RPMI7951 (cell line): ENCODE results near the gene LIN54. TPM values are rescaled to one million over a fixed set of nuclear protein-coding genes. Genes with fewer than 3 reads are reported as not detected.

ENCODE experiments used
- DNase-seq: peaks from one replicate; pipeline ENCODE4 v3.0.0-alpha.2; 2012; ENCODE audit warnings: low read depth
- total RNA-seq: library from RNA; depleted of rRNA; stranded (reverse); fragments of >200 nt; shearing (Covaris generic); gene quantifications from 2 replicates; pipeline ENCODE4 v1.2.3, GENCODE V29; 2014; rRNA removed

The LIN54 gene
- total RNA-seq, 1 experiment from 2014 or later: 25.6 TPM

DNA sequence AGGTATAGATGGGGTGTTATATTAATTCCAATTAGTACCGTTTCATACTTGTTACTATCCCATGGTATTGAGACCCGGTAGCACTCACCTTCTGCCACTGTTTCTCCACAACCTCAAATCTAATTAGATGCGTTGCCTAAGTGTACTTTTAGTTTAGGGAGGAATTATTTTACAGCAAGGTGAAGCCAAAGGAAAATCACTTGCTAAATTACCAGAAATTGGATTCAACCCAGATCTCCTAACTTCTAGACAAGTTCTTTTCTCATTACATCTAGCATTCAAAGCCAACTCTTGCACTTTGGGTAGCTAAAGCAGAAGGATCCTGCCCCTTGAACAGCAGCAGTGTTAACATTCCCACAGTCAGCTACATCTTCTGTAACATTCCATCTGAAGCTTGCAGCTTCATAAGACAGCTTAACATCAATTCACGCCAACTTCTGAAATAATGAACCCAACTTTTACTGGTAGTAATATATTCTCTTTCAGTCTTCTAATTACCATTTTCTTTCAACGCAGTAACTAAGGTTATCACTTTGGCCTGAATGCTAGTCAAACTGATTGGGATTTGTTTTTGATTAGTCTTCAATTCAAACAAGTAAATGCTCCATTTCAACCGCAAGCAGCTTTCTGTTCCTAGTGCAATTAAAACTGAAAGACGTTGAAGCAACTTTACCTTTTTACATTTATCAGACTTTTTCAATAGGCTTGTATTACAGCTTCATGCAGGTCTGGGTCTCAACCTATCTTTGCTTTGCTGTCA, 118.7 kb downstream of the LIN54 start:
- peak; percentile 2 for DNase-seq

DNA sequence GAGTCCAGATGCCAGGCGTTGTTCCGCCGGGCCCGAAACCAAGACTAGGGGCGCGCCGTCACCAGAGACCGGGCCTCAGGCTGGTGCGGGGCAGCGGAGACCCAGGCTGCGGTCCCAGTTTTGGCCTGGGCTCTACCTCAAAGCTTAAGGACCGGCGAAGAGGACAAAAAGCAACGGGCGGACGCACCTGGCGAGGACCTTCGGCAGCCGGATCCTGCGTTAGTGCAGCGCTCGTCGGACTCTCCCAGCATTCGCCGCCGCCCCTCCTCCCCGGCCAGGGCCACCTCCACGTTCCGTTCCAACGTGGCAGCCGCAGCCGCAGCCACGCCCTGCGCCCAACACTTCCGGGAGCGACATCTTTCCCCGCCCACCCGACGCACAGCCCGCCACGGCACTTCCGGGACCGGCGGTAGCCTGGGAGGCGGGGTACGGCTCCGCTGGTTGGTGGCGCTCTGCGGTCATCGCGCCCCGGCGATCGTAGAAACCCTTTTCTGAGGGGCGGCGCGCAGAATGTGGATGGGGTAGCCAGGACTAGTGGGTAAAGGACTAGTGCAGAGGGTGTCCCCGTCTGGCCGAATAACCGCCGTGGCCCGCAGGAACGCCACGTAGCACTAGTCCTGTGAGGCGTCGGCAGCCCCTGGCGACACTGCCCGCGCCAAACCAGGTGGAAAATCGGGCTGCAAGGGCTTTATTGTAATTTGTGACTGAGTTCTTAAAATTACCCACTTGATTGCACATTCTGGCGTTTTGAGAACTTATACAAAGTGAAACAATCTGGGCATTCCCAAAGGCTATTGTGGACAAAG, 119.5 kb downstream of the LIN54 start, which contains the start of gene SEC31A:
TSS of gene SEC31A (minus strand) at position 253 of the 806 bp plus-strand sequence. CDS start 9,217 bp downstream, outside the sequence.
- DNase-seq: peak; percentile 92

DNA sequence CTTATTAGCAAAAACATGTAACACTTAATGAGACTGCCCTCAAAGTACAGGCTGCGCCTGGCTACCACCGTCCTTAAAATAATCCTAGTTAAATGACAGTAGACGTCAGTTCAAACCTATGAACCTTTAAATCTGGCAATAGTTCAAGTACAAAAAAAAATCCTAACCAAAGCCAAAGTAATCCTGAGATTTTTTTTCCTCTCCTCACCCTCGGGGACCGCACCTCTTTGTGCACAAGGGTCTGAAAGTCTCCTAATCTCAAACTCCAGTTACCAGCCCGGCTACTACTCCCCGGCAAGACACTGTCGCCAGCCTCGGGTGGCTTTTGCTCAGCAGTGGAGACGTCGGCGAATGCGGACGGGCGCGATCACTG, 120.1 kb downstream of the LIN54 start:
- DNase-seq: no peak

DNA sequence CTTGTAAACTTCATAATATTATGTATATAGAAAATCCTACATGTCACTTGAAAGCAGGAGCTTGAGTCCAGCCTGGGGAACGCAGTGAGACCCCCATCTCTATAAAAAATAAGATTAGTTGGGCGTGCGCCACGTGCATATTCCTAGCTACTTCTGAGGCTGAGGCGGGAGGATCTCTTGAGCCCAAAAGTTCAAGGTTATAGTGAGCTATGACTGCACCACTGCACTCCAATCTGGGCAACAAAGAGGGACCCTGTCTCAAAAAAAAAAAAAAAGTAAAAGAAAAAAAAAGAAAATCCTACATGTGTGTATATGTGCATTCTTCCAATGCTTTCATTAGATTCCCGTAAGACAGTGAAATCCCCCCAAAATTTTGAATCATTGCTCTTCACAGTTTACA, 121.3 kb downstream of the LIN54 start:
- DNase-seq: no peak

DNA sequence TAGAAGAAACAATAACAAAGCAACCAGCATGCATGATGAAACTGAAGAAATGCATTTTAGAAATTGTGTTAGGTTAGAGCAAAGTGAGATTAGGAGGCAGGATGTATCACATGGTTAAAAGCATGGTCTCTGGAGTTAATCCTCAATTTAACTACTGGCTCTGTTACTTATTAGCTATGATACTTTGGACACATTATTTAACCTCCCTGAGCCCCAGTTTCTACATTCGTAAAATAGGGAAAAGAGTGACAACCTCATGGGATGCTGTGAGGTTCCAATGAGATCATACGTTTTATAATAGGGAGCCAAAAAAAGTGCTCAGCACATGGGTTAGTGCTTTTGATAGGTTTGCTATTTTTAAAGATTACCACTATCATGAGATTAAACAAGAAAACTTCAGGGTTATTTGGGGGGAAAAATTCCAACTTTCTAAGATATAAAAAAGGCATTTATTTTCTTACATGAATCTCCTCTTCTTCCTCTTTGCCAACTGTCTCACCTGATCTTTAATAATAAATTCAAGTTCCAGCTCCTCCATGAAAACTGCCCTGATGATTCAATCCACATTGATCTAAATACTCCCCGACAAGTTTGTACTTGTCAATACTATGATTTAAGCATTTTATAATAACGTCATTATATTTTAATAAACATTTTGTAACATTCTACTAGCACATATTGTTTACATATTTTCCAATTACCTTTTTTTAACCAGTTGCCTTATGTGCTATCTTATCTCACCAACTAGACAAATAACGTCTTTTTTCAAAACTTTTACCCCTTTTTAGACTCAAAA, 124.3 kb downstream of the LIN54 start:
- DNase-seq: no peak

DNA sequence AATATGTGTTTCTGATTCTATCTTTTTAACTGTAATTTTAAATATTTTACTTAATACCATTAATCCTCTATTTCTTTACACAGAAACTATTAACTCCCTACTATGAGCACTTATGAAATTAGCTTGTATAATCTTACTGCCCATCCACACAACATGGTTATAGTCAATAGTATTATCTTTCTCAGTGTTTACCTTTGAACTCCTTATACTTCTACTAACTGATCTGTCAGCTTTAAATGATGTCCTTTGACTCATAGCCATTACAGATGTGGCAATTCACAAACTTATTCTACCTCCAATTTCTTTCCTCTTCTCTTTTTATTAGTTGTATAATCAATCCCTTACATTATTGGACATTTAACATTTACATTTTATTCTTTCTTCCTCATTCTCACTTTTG, 125.2 kb downstream of the LIN54 start:
- DNase-seq: no peak

Other genes starting within 250 kb of the LIN54 start
- gene SCD5, start 212.0 kb downstream of the LIN54 start, total RNA-seq: 10.1 and 13.2 TPM in 2 replicates
- 134 and 174 TPM in 2 replicates for gene SEC31A, start 119.7 kb downstream of the LIN54 start, total RNA-seq
- gene THAP9, start 110.1 kb downstream of the LIN54 start, total RNA-seq: 1.9 and 3.1 TPM in 2 replicates
- gene COPS4, start 24.4 kb upstream of the LIN54 start, total RNA-seq: 133 and 136 TPM in 2 replicates
- gene PLAC8, start 103.9 kb upstream of the LIN54 start, total RNA-seq: 0.39 and 0.96 TPM in 2 replicates